ENCODE measurements around the gene PLOD2. TPM values are rescaled to one million over a fixed set of nuclear protein-coding genes. Genes with fewer than 3 reads are reported as not detected.

Gene PLOD2
- total and polyA plus RNA-seq, 9 of the 15 experiments (the other 6 are each of a cell fraction or from before 2014, with no cell fraction given), result 0.18 to 1.5 (median 0.58) TPM

DNA sequence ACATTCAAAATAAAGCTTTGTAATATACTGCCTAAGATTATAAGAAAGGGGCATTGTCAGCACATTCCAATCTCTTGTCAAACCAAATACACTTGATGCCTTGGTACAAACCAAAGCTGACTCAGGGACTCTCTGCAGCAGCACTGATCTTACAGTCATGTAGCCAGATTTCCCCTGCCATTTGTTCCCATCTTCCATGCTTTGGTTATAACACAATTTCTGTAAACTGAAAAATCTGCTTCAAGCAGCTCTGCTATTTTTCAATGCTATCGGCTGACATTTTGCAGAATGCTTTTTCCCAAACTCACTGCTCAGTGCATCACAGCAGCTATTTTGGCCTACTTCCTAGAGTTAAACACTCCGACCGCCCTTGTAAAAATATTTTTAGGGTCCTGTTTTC, 18.2 kb downstream of the PLOD2 start:
- no TSS peak for BruUV-seq (replicated peaks)
- in situ Hi-C loops (cut with MboI), result no loop called here
- FAIRE-seq (no peak), DNase-seq (ENCODE audit: extremely low read depth in 1 of 4, low spot score in 3 of 4) (no peak), ATAC-seq (no peak)
- intact Hi-C loops (cut with micrococcal nuclease), result no loop called here
- no peak overlapping the region for H3K4me2 ChIP-seq (ENCODE audit: insufficient read depth, low read length)
- H3K4me1 ChIP-seq (replicated peaks in 1 of 2; ENCODE audit: control insufficient read depth in 2 of 2, insufficient read depth in 2 of 2, low read length in 2 of 2), result no peaks in the 10 kb centered on the region
- H3K27me3 ChIP-seq (ENCODE audit: control insufficient read depth in 2 of 2, insufficient read depth in 2 of 2, low read length in 2 of 2), result no peaks in the 10 kb centered on the region
- H3K36me3 ChIP-seq (ENCODE audit: control insufficient read depth, insufficient read depth, low read length), result no peaks in the 10 kb centered on the region
- POLR2A ChIA-PET, result no interaction called here
- CTCF ChIA-PET (ENCODE audit: low intra/inter-chr PET ratio), result no interaction called here
- 0% methylated on average over 3 of the region's 3 CpGs for WGBS (ENCODE audit: insufficient coverage, low coverage, missing lambda C conversion rate)
- no peaks in the 10 kb centered on the region for H4K20me1 ChIP-seq (replicated peaks; ENCODE audit: control insufficient read depth, insufficient read depth, low read length)
- no peaks in the 10 kb centered on the region for H3K9me1 ChIP-seq (ENCODE audit: control insufficient read depth, insufficient read depth, low read length)
- TF ChIP-seq ATF1 (CRISPR knock-in tag; IDR thresholded peaks at IDR 0.05) (no peak), ATF1 (tag; IDR thresholded peaks at IDR 0.05) (no peak), BDP1 (IDR thresholded peaks at IDR 0.05; ENCODE audit: insufficient read depth, insufficient read length) (no peak), TRIM28 (IDR thresholded peaks at IDR 0.05) (no peak), RBM17 (IDR thresholded peaks at IDR 0.05; ENCODE audit: borderline replicate concordance, low read depth, low read length) (no peak), ETV1 (tag; conservative IDR thresholded peaks at IDR 0.05; ENCODE audit: low read depth) (no peak), ZNF253 (CRISPR knock-in tag; conservative IDR thresholded peaks at IDR 0.05) (no peak), BRD9 (IDR thresholded peaks at IDR 0.05; ENCODE audit: low read depth, partially characterized antibody) (no peak), RFX1 (IDR thresholded peaks at IDR 0.05) (no peak)
- TF ChIP-seq, protein P1, sequence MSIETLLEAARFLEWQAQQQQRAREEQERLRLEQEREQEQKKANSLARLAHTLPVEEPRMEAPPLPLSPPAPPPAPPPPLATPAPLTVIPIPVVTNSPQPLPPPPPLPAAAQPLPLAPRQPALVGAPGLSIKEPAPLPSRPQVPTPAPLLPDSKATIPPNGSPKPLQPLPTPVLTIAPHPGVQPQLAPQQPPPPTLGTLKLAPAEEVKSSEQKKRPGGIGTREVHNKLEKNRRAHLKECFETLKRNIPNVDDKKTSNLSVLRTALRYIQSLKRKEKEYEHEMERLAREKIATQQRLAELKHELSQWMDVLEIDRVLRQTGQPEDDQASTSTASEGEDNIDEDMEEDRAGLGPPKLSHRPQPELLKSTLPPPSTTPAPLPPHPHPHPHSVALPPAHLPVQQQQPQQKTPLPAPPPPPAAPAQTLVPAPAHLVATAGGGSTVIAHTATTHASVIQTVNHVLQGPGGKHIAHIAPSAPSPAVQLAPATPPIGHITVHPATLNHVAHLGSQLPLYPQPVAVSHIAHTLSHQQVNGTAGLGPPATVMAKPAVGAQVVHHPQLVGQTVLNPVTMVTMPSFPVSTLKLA (conservative IDR thresholded peaks at IDR 0.05), result no peak
- TF ChIP-seq, protein P2, sequence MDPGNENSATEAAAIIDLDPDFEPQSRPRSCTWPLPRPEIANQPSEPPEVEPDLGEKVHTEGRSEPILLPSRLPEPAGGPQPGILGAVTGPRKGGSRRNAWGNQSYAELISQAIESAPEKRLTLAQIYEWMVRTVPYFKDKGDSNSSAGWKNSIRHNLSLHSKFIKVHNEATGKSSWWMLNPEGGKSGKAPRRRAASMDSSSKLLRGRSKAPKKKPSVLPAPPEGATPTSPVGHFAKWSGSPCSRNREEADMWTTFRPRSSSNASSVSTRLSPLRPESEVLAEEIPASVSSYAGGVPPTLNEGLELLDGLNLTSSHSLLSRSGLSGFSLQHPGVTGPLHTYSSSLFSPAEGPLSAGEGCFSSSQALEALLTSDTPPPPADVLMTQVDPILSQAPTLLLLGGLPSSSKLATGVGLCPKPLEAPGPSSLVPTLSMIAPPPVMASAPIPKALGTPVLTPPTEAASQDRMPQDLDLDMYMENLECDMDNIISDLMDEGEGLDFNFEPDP (CRISPR knock-in tag; IDR thresholded peaks at IDR 0.05), result no peak
- TF ChIP-seq, protein P3, sequence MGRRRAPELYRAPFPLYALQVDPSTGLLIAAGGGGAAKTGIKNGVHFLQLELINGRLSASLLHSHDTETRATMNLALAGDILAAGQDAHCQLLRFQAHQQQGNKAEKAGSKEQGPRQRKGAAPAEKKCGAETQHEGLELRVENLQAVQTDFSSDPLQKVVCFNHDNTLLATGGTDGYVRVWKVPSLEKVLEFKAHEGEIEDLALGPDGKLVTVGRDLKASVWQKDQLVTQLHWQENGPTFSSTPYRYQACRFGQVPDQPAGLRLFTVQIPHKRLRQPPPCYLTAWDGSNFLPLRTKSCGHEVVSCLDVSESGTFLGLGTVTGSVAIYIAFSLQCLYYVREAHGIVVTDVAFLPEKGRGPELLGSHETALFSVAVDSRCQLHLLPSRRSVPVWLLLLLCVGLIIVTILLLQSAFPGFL (CRISPR knock-in tag; IDR thresholded peaks at IDR 0.05), result no peak
- TF ChIP-seq, protein P4, sequence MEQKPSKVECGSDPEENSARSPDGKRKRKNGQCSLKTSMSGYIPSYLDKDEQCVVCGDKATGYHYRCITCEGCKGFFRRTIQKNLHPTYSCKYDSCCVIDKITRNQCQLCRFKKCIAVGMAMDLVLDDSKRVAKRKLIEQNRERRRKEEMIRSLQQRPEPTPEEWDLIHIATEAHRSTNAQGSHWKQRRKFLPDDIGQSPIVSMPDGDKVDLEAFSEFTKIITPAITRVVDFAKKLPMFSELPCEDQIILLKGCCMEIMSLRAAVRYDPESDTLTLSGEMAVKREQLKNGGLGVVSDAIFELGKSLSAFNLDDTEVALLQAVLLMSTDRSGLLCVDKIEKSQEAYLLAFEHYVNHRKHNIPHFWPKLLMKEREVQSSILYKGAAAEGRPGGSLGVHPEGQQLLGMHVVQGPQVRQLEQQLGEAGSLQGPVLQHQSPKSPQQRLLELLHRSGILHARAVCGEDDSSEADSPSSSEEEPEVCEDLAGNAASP (IDR thresholded peaks at IDR 0.05), result no peak
- H3K4me3 ChIP-seq, result no peak overlapping the region
- no peaks in the 10 kb centered on the region for H3K79me2 ChIP-seq (ENCODE audit: control insufficient read depth, insufficient read depth, low read length)
- H3K9ac ChIP-seq (ENCODE audit: insufficient read depth in 1 of 2, low read depth in 2 of 2, low read length in 2 of 2), result no peak overlapping the region
- H2AFZ ChIP-seq (ENCODE audit: low read depth, low read length), result no peak overlapping the region
- no peaks in the 10 kb centered on the region for H3K9me3 ChIP-seq (replicated peaks; ENCODE audit: control insufficient read depth, insufficient read depth, low read depth, low read length)
- no peak overlapping the region for H3K27ac ChIP-seq (ENCODE audit: extremely low read depth, low read depth, low read length)
